Measurements from ENCODE around the gene UCK2. TPM values are rescaled to one million over a fixed set of nuclear protein-coding genes. Genes with fewer than 3 reads are reported as not detected.

The UCK2 gene
- total RNA-seq, 3 donors from 2014 or later (not counting 1 experiment from before 2014, with no cell fraction given), result 12.8 to 20.5 (median 14.4) TPM

GRCh38 chr1:165845569-165845968 is 18.2 kb downstream of the UCK2 start:
- no peak overlapping the region for H3K4me3 Mint-ChIP-seq
- WGBS (ENCODE audit: insufficient coverage), result 99% methylated on average over 3 of the region's 3 CpGs
- H3K4me1 Mint-ChIP-seq, result peaks cover 52 to 57% of the 10 kb centered on the region in 2 donors
- intact Hi-C loops (cut with micrococcal nuclease), result no loop called here
- H3K4me1 ChIP-seq (ENCODE audit: control insufficient read depth, insufficient read depth, low read length), result peaks cover 19% of the 10 kb centered on the region
- H3K9me3 Mint-ChIP-seq, result no peaks in the 10 kb centered on the region
- ATAC-seq, result no peak
- no peaks in the 10 kb centered on the region for H3K27me3 Mint-ChIP-seq (ENCODE audit: low read depth in 2 of 2)
- no peaks in the 10 kb centered on the region for H3K27me3 ChIP-seq (ENCODE audit: control insufficient read depth, insufficient read depth, low read length)
- no peak for DNase-seq
- H3K36me3 ChIP-seq (ENCODE audit: control insufficient read depth, insufficient read depth, low read length), result no peaks in the 10 kb centered on the region
- no peaks in the 10 kb centered on the region for H3K9me3 ChIP-seq (ENCODE audit: control insufficient read depth, insufficient read depth, low read length)
- no peak overlapping the region for H3K27ac ChIP-seq (ENCODE audit: low read length)
- peak overlapping the region in 1 of 2 donors; percentile 39 for H3K27ac Mint-ChIP-seq
- no peak for TF ChIP-seq CTCF (IDR thresholded peaks at IDR 0.05)
- no peaks in the 10 kb centered on the region for H3K36me3 Mint-ChIP-seq
- no peak overlapping the region for H3K4me3 ChIP-seq (ENCODE audit: low read length)

- no peaks in the 10 kb centered on the region for H3K27me3 ChIP-seq (ENCODE audit: control insufficient read depth, insufficient read depth, low read length)
- Mint-ChIP-seq H3K27ac (peak overlapping the region; percentile 39 to 67), H3K4me3 (no peak overlapping the region), H3K9me3 (no peaks in the 10 kb centered on the region), H3K4me1 (peaks cover 55 to 60% of the 10 kb centered on the region in 2 donors), H3K36me3 (no peaks in the 10 kb centered on the region), H3K27me3 (ENCODE audit: low read depth in 2 of 2) (no peaks in the 10 kb centered on the region)
- TF ChIP-seq CTCF (IDR thresholded peaks at IDR 0.05), result no peak
- peaks cover 24% of the 10 kb centered on the region for H3K4me1 ChIP-seq (ENCODE audit: control insufficient read depth, insufficient read depth, low read length)
- H3K9me3 ChIP-seq (ENCODE audit: control insufficient read depth, insufficient read depth, low read length), result no peaks in the 10 kb centered on the region
- no peak for DNase-seq
- intact Hi-C loops (cut with micrococcal nuclease), result no loop called here
- 90% methylated on average over 2 of the region's 2 CpGs for WGBS (ENCODE audit: insufficient coverage)
- ATAC-seq, result peak; percentile 55 to 73 (median 63)
- H3K36me3 ChIP-seq (ENCODE audit: control insufficient read depth, insufficient read depth, low read length), result no peaks in the 10 kb centered on the region
- H3K4me3 ChIP-seq (ENCODE audit: low read length), result no peak overlapping the region
- H3K27ac ChIP-seq (ENCODE audit: low read length), result no peak overlapping the region
Measured at GRCh38 chr1:165845992-165846748, 18.8 kb downstream of the UCK2 start.

GRCh38 chr1:165847486-165847885 is 20.1 kb downstream of the UCK2 start:
- no peak overlapping the region for H3K4me3 ChIP-seq (ENCODE audit: low read length)
- H3K36me3 ChIP-seq (ENCODE audit: control insufficient read depth, insufficient read depth, low read length), result no peaks in the 10 kb centered on the region
- H3K27ac Mint-ChIP-seq, result no peak overlapping the region
- 97% methylated on average over 3 of the region's 3 CpGs for WGBS (ENCODE audit: insufficient coverage)
- H3K27me3 Mint-ChIP-seq (ENCODE audit: low read depth in 2 of 2), result no peaks in the 10 kb centered on the region
- no peaks in the 10 kb centered on the region for H3K36me3 Mint-ChIP-seq
- no peak overlapping the region for H3K27ac ChIP-seq (ENCODE audit: low read length)
- H3K27me3 ChIP-seq (ENCODE audit: control insufficient read depth, insufficient read depth, low read length), result no peaks in the 10 kb centered on the region
- peaks cover 29% of the 10 kb centered on the region for H3K4me1 ChIP-seq (ENCODE audit: control insufficient read depth, insufficient read depth, low read length)
- no peak for ATAC-seq
- intact Hi-C loops (cut with micrococcal nuclease), result no loop called here
- TF ChIP-seq CTCF (IDR thresholded peaks at IDR 0.05), result no peak
- no peaks in the 10 kb centered on the region for H3K9me3 Mint-ChIP-seq
- peaks cover 55 to 60% of the 10 kb centered on the region in 2 donors for H3K4me1 Mint-ChIP-seq
- H3K4me3 Mint-ChIP-seq, result no peak overlapping the region
- H3K9me3 ChIP-seq (ENCODE audit: control insufficient read depth, insufficient read depth, low read length), result no peaks in the 10 kb centered on the region
- no peak for DNase-seq
